MCF 10A (cell line): ENCODE data around the gene WDR86. TPM values are rescaled to one million over a fixed set of nuclear protein-coding genes. Genes with fewer than 3 reads are reported as not detected.

Experiments
- BruUV-seq: library from RNA; stranded (reverse); fragments of 400-500 nt; replicated peaks from 2 replicates; lab custom pipeline; 2021; lab: Mats Ljungman, UMichigan
- CTCF ChIA-PET: fragments of 300-600 bp; sonication (Branson Sonifier 250); formaldehyde crosslinking; extraction: SDS; loops from one replicate; lab custom pipeline; 2021; ENCODE audit warnings: antibody characterized with exemption, inconsistent platforms; lab: Yijun Ruan, JAX
- POLR2A ChIA-PET: fragments of 300-600, 350-650 bp; sonication (Branson Sonifier 250); formaldehyde crosslinking; extraction: SDS; loops from one replicate; lab custom pipeline; 2020; ENCODE audit warnings: antibody characterized with exemption, inconsistent platforms; lab: Yijun Ruan, JAX
- DNase-seq: peaks from one replicate; pipeline ENCODE4 v3.0.0-alpha.2; 2018; ENCODE audit not compliant: unreplicated experiment
- H3K27ac Mint-ChIP-seq: one replicate; pipeline ENCODE4 v1.8.0; 2022; ENCODE audit warnings: mild to moderate bottlenecking, low read depth, mixed read lengths; ENCODE audit not compliant: unreplicated experiment
- H3K27me3 Mint-ChIP-seq: one replicate; pipeline ENCODE4 v1.8.0; 2022; ENCODE audit warnings: mixed read lengths; ENCODE audit not compliant: insufficient read depth, unreplicated experiment
- H3K36me3 Mint-ChIP-seq: one replicate; pipeline ENCODE4 v1.8.0; 2022; ENCODE audit warnings: mild to moderate bottlenecking, moderate library complexity, mixed read lengths; ENCODE audit not compliant: insufficient read depth, unreplicated experiment
- H3K4me1 Mint-ChIP-seq: one replicate; pipeline ENCODE4 v1.8.0; 2022; ENCODE audit warnings: mixed read lengths; ENCODE audit not compliant: insufficient read depth, unreplicated experiment
- H3K4me3 Mint-ChIP-seq: one replicate; pipeline ENCODE4 v1.8.0; 2022; ENCODE audit warnings: mild to moderate bottlenecking, moderate library complexity, mixed read lengths; ENCODE audit not compliant: unreplicated experiment
- H3K9me3 Mint-ChIP-seq: one replicate; pipeline ENCODE4 v1.8.0; 2022; ENCODE audit warnings: mixed read lengths; ENCODE audit not compliant: unreplicated experiment
- intact Hi-C: fragments of 100-400 bp; cut with micrococcal nuclease; formaldehyde crosslinking; loops from 2 replicates; pipeline ENCODE4 v1.14.1; 2022
- total RNA-seq: library from RNA; stranded (reverse); gene quantifications from 2 replicates; pipeline ENCODE4 v1.2.3, GENCODE V29; 2022
- TF ChIP-seq, protein P1 (sequence below): fragments of 200-600 bp; IDR thresholded peaks from one replicate; pipeline ENCODE4 v1.8.0; 2022; ENCODE audit warnings: antibody characterized with exemption, mild to moderate bottlenecking; ENCODE audit not compliant: unreplicated experiment

Gene WDR86
- total RNA-seq, 1 experiment from 2014 or later, result not detected

- intact Hi-C loops, result no loop called here
- Mint-ChIP-seq H3K9me3 (no peaks in the 10 kb centered on the region), H3K4me1 (no peaks in the 10 kb centered on the region), H3K27me3 (peaks cover 13% of the 10 kb centered on the region), H3K27ac (no peak overlapping the region), H3K36me3 (peaks cover 12% of the 10 kb centered on the region), H3K4me3 (no peak overlapping the region)
- ChIA-PET POLR2A (interaction anchor here (1.2 to 1.3 kb wide), 2 partner anchors 15 to 75 kb away, joined by 3 to 4 read pairs; no protein-coding TSS in a partner anchor), CTCF (interaction anchor here (1.0 to 2.7 kb wide), 3 partner anchors 11 to 63 kb away, joined by 3 to 18 read pairs (median 4); no protein-coding TSS in a partner anchor)
- BruUV-seq, result no TSS peak
- TF ChIP-seq, protein P1, sequence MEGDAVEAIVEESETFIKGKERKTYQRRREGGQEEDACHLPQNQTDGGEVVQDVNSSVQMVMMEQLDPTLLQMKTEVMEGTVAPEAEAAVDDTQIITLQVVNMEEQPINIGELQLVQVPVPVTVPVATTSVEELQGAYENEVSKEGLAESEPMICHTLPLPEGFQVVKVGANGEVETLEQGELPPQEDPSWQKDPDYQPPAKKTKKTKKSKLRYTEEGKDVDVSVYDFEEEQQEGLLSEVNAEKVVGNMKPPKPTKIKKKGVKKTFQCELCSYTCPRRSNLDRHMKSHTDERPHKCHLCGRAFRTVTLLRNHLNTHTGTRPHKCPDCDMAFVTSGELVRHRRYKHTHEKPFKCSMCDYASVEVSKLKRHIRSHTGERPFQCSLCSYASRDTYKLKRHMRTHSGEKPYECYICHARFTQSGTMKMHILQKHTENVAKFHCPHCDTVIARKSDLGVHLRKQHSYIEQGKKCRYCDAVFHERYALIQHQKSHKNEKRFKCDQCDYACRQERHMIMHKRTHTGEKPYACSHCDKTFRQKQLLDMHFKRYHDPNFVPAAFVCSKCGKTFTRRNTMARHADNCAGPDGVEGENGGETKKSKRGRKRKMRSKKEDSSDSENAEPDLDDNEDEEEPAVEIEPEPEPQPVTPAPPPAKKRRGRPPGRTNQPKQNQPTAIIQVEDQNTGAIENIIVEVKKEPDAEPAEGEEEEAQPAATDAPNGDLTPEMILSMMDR, result no peak
- DNase-seq, result no peak
Observed at GRCh38 chr7:151384776-151385625, 24.8 kb downstream of the WDR86 start.

- no peaks in the 10 kb centered on the region for H3K4me1 Mint-ChIP-seq
- H3K27ac Mint-ChIP-seq, result no peak overlapping the region
- no peak for DNase-seq
- CTCF ChIA-PET, result interaction anchor here (1.0 to 2.7 kb wide), 3 partner anchors 10 to 64 kb away, joined by 3 to 18 read pairs (median 4); no protein-coding TSS in a partner anchor
- POLR2A ChIA-PET, result interaction anchor here (1.2 to 1.3 kb wide), 2 partner anchors 15 to 75 kb away, joined by 3 to 4 read pairs; no protein-coding TSS in a partner anchor
- peaks cover 6% of the 10 kb centered on the region for H3K27me3 Mint-ChIP-seq
- H3K4me3 Mint-ChIP-seq, result no peak overlapping the region
- peaks cover 12% of the 10 kb centered on the region for H3K36me3 Mint-ChIP-seq
- no peaks in the 10 kb centered on the region for H3K9me3 Mint-ChIP-seq
- TF ChIP-seq, protein P1, result no peak
- intact Hi-C loops, result no loop called here
- BruUV-seq, result no TSS peak
Observed at GRCh38 chr7:151384352-151384697, 25.5 kb downstream of the WDR86 start.

DNA sequence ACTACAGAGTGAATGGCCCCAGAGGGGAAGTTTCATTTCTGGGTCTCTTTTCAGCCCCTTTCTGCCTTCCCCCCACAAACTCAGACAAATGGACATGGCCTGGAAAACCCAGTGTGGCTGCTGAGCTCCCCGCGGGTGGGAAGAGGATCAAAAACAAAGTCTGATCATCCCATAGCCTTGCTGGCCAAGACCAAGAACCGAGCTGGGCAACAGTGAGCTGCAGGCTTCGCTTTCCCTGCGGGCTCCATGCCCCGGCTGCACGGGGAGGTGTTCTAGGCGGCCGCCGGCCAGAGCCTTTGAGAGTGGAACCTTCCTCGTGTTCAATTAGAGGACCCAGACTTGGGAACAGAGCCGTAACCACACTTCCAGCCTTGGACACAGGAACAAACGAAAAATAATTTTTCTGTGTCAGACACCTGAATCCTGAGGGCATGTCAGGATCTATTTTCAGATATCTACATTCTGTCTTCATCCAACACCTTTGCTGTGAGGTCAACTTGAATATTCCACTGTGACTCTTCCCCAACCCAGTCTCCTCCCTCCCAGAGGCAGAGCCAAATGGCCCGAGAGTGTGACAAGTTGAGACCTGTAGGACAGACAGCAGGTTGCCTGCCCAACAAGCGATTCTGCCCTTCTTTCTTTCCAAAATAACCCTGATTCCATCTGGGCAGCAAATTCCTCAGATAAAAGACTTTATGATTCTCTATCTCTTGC, 26.0 kb downstream of the WDR86 start:
- intact Hi-C loops, result no loop called here
- CTCF ChIA-PET, result interaction anchor here (0.7 to 2.7 kb wide), 6 partner anchors 9 to 379 kb away, joined by 3 to 18 read pairs (median 5); no protein-coding TSS in a partner anchor

More for the DNA sequence above, 26.0 kb downstream of the WDR86 start:
- H3K4me1 Mint-ChIP-seq, result no peaks in the 10 kb centered on the region
- H3K27me3 Mint-ChIP-seq, result peaks cover under 1% of the 10 kb centered on the region
- no TSS peak for BruUV-seq
- H3K9me3 Mint-ChIP-seq, result no peaks in the 10 kb centered on the region
- peak; percentile 73 for DNase-seq
- POLR2A ChIA-PET, result interaction anchor here (1.2 to 1.3 kb wide), 2 partner anchors 16 to 76 kb away, joined by 3 to 4 read pairs; no protein-coding TSS in a partner anchor
- no peak overlapping the region for H3K4me3 Mint-ChIP-seq
- H3K36me3 Mint-ChIP-seq, result peaks cover 12% of the 10 kb centered on the region
- TF ChIP-seq, protein P1, result no peak
- no peak overlapping the region for H3K27ac Mint-ChIP-seq
